ENCODE data around the gene APMAP. TPM values are rescaled to one million over a fixed set of nuclear protein-coding genes. Genes with fewer than 3 reads are reported as not detected.

Gene APMAP
- total RNA-seq, 2 experiments from 2014 or later = 36.7 to 40.0 TPM

DNA sequence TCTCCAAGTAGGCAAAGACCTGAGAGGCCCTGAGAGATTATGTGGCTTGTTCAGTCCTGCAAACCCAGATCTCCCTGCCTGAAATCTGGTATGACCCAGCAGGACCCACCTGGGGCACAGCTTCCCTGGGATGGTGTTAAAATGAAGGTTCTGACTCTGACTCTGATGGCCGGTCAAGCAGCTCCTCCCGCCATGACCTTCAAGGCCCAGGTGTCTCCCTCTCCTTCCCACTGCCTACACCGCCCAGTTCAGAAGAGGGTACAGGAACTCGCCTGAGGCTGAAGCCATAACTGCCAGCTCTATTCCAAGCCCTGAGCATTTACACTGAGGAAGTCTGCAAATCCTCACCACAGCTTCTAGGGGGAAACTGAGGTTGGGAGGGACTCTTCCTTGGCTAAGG lies 49.4 kb downstream of the APMAP start:
- H3K27me3 Mint-ChIP-seq = no peaks in the 10 kb centered on the region
- H3K4me3 Mint-ChIP-seq = no peak overlapping the region
- TF ChIP-seq, protein P1, sequence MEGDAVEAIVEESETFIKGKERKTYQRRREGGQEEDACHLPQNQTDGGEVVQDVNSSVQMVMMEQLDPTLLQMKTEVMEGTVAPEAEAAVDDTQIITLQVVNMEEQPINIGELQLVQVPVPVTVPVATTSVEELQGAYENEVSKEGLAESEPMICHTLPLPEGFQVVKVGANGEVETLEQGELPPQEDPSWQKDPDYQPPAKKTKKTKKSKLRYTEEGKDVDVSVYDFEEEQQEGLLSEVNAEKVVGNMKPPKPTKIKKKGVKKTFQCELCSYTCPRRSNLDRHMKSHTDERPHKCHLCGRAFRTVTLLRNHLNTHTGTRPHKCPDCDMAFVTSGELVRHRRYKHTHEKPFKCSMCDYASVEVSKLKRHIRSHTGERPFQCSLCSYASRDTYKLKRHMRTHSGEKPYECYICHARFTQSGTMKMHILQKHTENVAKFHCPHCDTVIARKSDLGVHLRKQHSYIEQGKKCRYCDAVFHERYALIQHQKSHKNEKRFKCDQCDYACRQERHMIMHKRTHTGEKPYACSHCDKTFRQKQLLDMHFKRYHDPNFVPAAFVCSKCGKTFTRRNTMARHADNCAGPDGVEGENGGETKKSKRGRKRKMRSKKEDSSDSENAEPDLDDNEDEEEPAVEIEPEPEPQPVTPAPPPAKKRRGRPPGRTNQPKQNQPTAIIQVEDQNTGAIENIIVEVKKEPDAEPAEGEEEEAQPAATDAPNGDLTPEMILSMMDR (IDR thresholded peaks at IDR 0.05) = no peak
- peaks cover 30% of the 10 kb centered on the region for H3K9me3 Mint-ChIP-seq
- intact Hi-C loops (cut with micrococcal nuclease) = no loop called here
- ChIA-PET POLR2A (no interaction called here), CTCF (interaction anchor here (3.0 kb wide), 1 partner anchor 11 kb away, joined by 10 read pairs; no protein-coding TSS in a partner anchor)
- ATAC-seq (no peak), DNase-seq (no peak)
- H3K4me1 Mint-ChIP-seq (ENCODE audit: low read depth) = peaks cover 16% of the 10 kb centered on the region
- H3K36me3 Mint-ChIP-seq (ENCODE audit: low read depth) = peaks cover 31% of the 10 kb centered on the region
- H3K27ac Mint-ChIP-seq = no peak overlapping the region

DNA sequence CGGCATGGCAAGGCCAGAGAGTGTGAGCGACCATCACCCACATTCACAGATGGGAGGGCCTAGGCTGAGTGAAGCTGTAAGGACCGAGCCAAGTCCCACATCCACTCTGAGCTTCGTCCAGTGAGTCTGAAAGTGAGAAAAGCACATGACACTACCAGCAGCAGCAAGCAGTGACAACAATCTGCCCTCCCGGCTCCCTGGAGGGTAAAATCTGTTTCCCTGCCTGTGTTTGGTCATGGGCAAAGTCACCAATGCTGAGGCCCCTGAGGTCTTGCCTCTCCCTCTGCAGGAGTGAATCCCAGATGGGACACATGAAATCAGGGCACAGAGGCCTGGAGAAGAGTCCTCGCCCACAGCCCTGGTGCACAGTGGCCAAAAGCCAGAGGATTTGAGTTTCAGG lies 49.9 kb downstream of the APMAP start:
- TF ChIP-seq, protein P1 (IDR thresholded peaks at IDR 0.05) = no peak
- H3K4me3 Mint-ChIP-seq = no peak overlapping the region
- intact Hi-C loops (cut with micrococcal nuclease) = no loop called here
- DNase-seq (no peak), ATAC-seq (no peak)
- peaks cover 26% of the 10 kb centered on the region for H3K9me3 Mint-ChIP-seq
- no peaks in the 10 kb centered on the region for H3K27me3 Mint-ChIP-seq
- ChIA-PET POLR2A (no interaction called here), CTCF (interaction anchor here (3.0 kb wide), 1 partner anchor 11 kb away, joined by 10 read pairs; no protein-coding TSS in a partner anchor)
- no peak overlapping the region for H3K27ac Mint-ChIP-seq
- peaks cover 26% of the 10 kb centered on the region for H3K36me3 Mint-ChIP-seq (ENCODE audit: low read depth)
- H3K4me1 Mint-ChIP-seq (ENCODE audit: low read depth) = peaks cover 10% of the 10 kb centered on the region

- Mint-ChIP-seq H3K9me3 (peaks cover 5% of the 10 kb centered on the region), H3K4me3 (no peak overlapping the region), H3K36me3 (ENCODE audit: low read depth) (no peaks in the 10 kb centered on the region), H3K4me1 (ENCODE audit: low read depth) (peaks cover 3% of the 10 kb centered on the region), H3K27me3 (no peaks in the 10 kb centered on the region), H3K27ac (no peak overlapping the region)
- ATAC-seq = no peak
- ChIA-PET POLR2A (no interaction called here), CTCF (interaction anchor here (1.8 kb wide), 1 partner anchor 9 kb away, joined by 8 read pairs; no protein-coding TSS in a partner anchor)
- no peak for DNase-seq
- intact Hi-C loops (cut with micrococcal nuclease) = no loop called here
- TF ChIP-seq, protein P1 (IDR thresholded peaks at IDR 0.05) = no peak
Observed at GRCh38 chr20:24939036-24939435, 53.5 kb downstream of the APMAP start.

DNA sequence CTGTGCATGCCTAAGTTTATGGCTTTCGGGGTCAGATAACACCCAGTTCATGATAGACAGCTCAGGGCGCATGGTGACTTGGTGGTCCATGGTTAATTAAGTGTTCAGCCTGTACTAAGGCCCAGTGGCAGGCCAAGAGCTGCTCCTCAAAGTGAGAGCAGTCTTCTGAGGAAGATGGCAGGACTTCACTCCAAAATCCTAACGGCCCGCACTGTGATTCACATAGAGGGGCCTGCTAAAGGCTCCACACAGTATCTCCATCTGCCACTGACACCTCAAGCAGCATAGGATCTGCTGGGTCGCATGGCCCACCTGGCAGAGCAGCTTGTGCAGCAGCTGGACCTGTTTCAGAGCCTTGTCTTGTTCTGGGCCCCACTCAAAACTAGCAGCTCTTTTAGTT lies 54.1 kb downstream of the APMAP start:
- H3K4me3 Mint-ChIP-seq = no peak overlapping the region
- POLR2A ChIA-PET = no interaction called here
- H3K27me3 Mint-ChIP-seq = no peaks in the 10 kb centered on the region
- peaks cover 3% of the 10 kb centered on the region for H3K9me3 Mint-ChIP-seq
- DNase-seq (no peak), ATAC-seq (no peak)
- H3K27ac Mint-ChIP-seq = no peak overlapping the region
- H3K4me1 Mint-ChIP-seq (ENCODE audit: low read depth) = peaks cover 3% of the 10 kb centered on the region
- TF ChIP-seq, protein P1 (IDR thresholded peaks at IDR 0.05) = no peak
- H3K36me3 Mint-ChIP-seq (ENCODE audit: low read depth) = no peaks in the 10 kb centered on the region
- intact Hi-C loops (cut with micrococcal nuclease) = no loop called here
- CTCF ChIA-PET = interaction anchor here (1.8 kb wide), 1 partner anchor 8 kb away, joined by 8 read pairs; no protein-coding TSS in a partner anchor

- Mint-ChIP-seq H3K4me3 (no peak overlapping the region), H3K36me3 (ENCODE audit: low read depth) (no peaks in the 10 kb centered on the region), H3K9me3 (peaks cover 3% of the 10 kb centered on the region), H3K27me3 (no peaks in the 10 kb centered on the region), H3K4me1 (ENCODE audit: low read depth) (peaks cover 5% of the 10 kb centered on the region), H3K27ac (no peak overlapping the region)
- no peak for ATAC-seq
- intact Hi-C loops (cut with micrococcal nuclease) = no loop called here
- POLR2A ChIA-PET = no interaction called here
- TF ChIP-seq, protein P1 (IDR thresholded peaks at IDR 0.05) = no peak
- CTCF ChIA-PET = no interaction called here
- no peak for DNase-seq
Observed at GRCh38 chr20:24937579-24937978, 55.0 kb downstream of the APMAP start.
